Stimulated activated effector memory CD8-positive, alpha-beta T cell treated with anti-CD3 and anti-CD28 coated beads, Interleukin-12 subunit alpha, Interleukin-12 subunit beta, amount 100 ng/mL, for 72 hours (primary cell): ENCODE measurements around the gene TADA1.
"Not testable (repeated sequence)": the region's sequence is repeated elsewhere in the genome, so short reads cannot be mapped to it uniquely, and the experiment has no call there.

ENCODE experiments used
- ATAC-seq: fragments of 150-1000 bp; cut with Tn5 transposase; 2 replicates; pipeline ENCODE4 v1.10.0; 2021
- DNase-seq, 2 donors: peaks; one replicate each; pipeline ENCODE4 v3.0.0; 2021 to 2022; ENCODE audit warnings: low spot score in 2 of 2
- H3K27ac Mint-ChIP-seq: one replicate; pipeline ENCODE4 v1.8.0; 2022; ENCODE audit warnings: mild to moderate bottlenecking, mixed read lengths
- H3K36me3 Mint-ChIP-seq: one replicate; pipeline ENCODE4 v1.8.0; 2022; ENCODE audit warnings: mild to moderate bottlenecking, mixed read lengths
- H3K4me1 Mint-ChIP-seq: one replicate; pipeline ENCODE4 v1.8.0; 2022; ENCODE audit warnings: mixed read lengths
- H3K4me3 Mint-ChIP-seq: one replicate; pipeline ENCODE4 v1.8.0; 2022; ENCODE audit warnings: mild to moderate bottlenecking, mixed read lengths
- H3K9me3 Mint-ChIP-seq: one replicate; pipeline ENCODE4 v1.8.0; 2022; ENCODE audit warnings: mixed read lengths

Gene TADA1

GRCh38 chr1:166905900-166906299 is 29.8 kb upstream of the TADA1 start:
- H3K36me3 Mint-ChIP-seq, result no peaks in the 10 kb centered on the region
- no peak overlapping the region for H3K27ac Mint-ChIP-seq
- peaks cover 19% of the 10 kb centered on the region for H3K4me1 Mint-ChIP-seq
- peak overlapping the region; percentile 36 for H3K4me3 Mint-ChIP-seq
- H3K9me3 Mint-ChIP-seq, result no peaks in the 10 kb centered on the region
- ATAC-seq (peak; percentile 95), DNase-seq (no peak)

- Mint-ChIP-seq H3K4me3 (no peak overlapping the region), H3K27ac (no peak overlapping the region), H3K4me1 (peaks cover 16% of the 10 kb centered on the region), H3K36me3 (no peaks in the 10 kb centered on the region), H3K9me3 (no peaks in the 10 kb centered on the region)
- ATAC-seq, result no peak
- DNase-seq, result no peak
These were observed 29.1 kb upstream of the TADA1 start for GRCh38 chr1:166905136-166905535.

- no peak for ATAC-seq
- H3K9me3 Mint-ChIP-seq, result no peaks in the 10 kb centered on the region
- H3K36me3 Mint-ChIP-seq, result no peaks in the 10 kb centered on the region
- no peak overlapping the region for H3K4me3 Mint-ChIP-seq
- DNase-seq, result no peak
- no peak overlapping the region for H3K27ac Mint-ChIP-seq
- H3K4me1 Mint-ChIP-seq, result peaks cover 16% of the 10 kb centered on the region
These were observed 27.2 kb upstream of the TADA1 start for GRCh38 chr1:166903232-166903631.

- no peak overlapping the region for H3K4me3 Mint-ChIP-seq
- H3K27ac Mint-ChIP-seq, result no peak overlapping the region
- DNase-seq, result no peak
- H3K9me3 Mint-ChIP-seq, result no peaks in the 10 kb centered on the region
- H3K4me1 Mint-ChIP-seq, result peaks cover 16% of the 10 kb centered on the region
- no peak for ATAC-seq
- no peaks in the 10 kb centered on the region for H3K36me3 Mint-ChIP-seq
These were observed 26.2 kb upstream of the TADA1 start for GRCh38 chr1:166902279-166902678.

GRCh38 chr1:166900987-166901386 is 24.9 kb upstream of the TADA1 start:
- ATAC-seq, result no peak
- Mint-ChIP-seq H3K4me3 (no peak overlapping the region), H3K36me3 (no peaks in the 10 kb centered on the region), H3K9me3 (peaks cover 4% of the 10 kb centered on the region), H3K4me1 (peaks cover 9% of the 10 kb centered on the region), H3K27ac (no peak overlapping the region)
- DNase-seq, result no peak

GRCh38 chr1:166899769-166900168 is 23.7 kb upstream of the TADA1 start:
- ATAC-seq (no peak), DNase-seq (no peak)
- Mint-ChIP-seq H3K4me1 (no peaks in the 10 kb centered on the region), H3K36me3 (no peaks in the 10 kb centered on the region), H3K27ac (no peak overlapping the region), H3K4me3 (no peak overlapping the region), H3K9me3 (peaks cover 4% of the 10 kb centered on the region)

GRCh38 chr1:166895766-166896165 is 19.7 kb upstream of the TADA1 start:
- Mint-ChIP-seq H3K4me1 (no peaks in the 10 kb centered on the region), H3K9me3 (peaks cover 4% of the 10 kb centered on the region), H3K36me3 (no peaks in the 10 kb centered on the region), H3K4me3 (no peak overlapping the region), H3K27ac (no peak overlapping the region)
- DNase-seq, result no peak
- ATAC-seq, result no peak

GRCh38 chr1:166889776-166890175 is 13.7 kb upstream of the TADA1 start:
- no peak overlapping the region for H3K27ac Mint-ChIP-seq
- no peaks in the 10 kb centered on the region for H3K36me3 Mint-ChIP-seq
- DNase-seq (no peak), ATAC-seq (no peak)
- no peak overlapping the region for H3K4me3 Mint-ChIP-seq
- H3K9me3 Mint-ChIP-seq, result no peaks in the 10 kb centered on the region
- H3K4me1 Mint-ChIP-seq, result peaks cover 9% of the 10 kb centered on the region

GRCh38 chr1:166888373-166889111 is 12.5 kb upstream of the TADA1 start:
- Mint-ChIP-seq H3K9me3 (no peaks in the 10 kb centered on the region), H3K4me1 (peaks cover 13% of the 10 kb centered on the region), H3K27ac (no peak overlapping the region), H3K4me3 (no peak overlapping the region), H3K36me3 (no peaks in the 10 kb centered on the region)
- ATAC-seq (no peak), DNase-seq (no peak)

GRCh38 chr1:166884971-166885370 is 8.9 kb upstream of the TADA1 start:
- DNase-seq (no peak), ATAC-seq (peak; percentile 40)
- H3K36me3 Mint-ChIP-seq, result no peaks in the 10 kb centered on the region
- H3K4me3 Mint-ChIP-seq, result no peak overlapping the region
- H3K4me1 Mint-ChIP-seq, result peaks cover 13% of the 10 kb centered on the region
- no peaks in the 10 kb centered on the region for H3K9me3 Mint-ChIP-seq
- no peak overlapping the region for H3K27ac Mint-ChIP-seq

GRCh38 chr1:166884040-166884642 is 8.1 kb upstream of the TADA1 start:
- no peak overlapping the region for H3K27ac Mint-ChIP-seq
- no peaks in the 10 kb centered on the region for H3K9me3 Mint-ChIP-seq
- DNase-seq (peak in 1 of 2 donors; percentile 11), ATAC-seq (peak; percentile 78)
- peaks cover 13% of the 10 kb centered on the region for H3K4me1 Mint-ChIP-seq
- no peaks in the 10 kb centered on the region for H3K36me3 Mint-ChIP-seq
- peak overlapping the region; percentile 23 for H3K4me3 Mint-ChIP-seq

GRCh38 chr1:166882893-166883292 is 6.8 kb upstream of the TADA1 start:
- H3K4me3 Mint-ChIP-seq, result no peak overlapping the region
- no peak for DNase-seq
- no peaks in the 10 kb centered on the region for H3K36me3 Mint-ChIP-seq
- no peaks in the 10 kb centered on the region for H3K9me3 Mint-ChIP-seq
- peaks cover 13% of the 10 kb centered on the region for H3K4me1 Mint-ChIP-seq
- H3K27ac Mint-ChIP-seq, result no peak overlapping the region
- no peak for ATAC-seq

- not testable (repeated sequence) for H3K4me3 Mint-ChIP-seq
- H3K4me1 Mint-ChIP-seq, result peaks cover 22% of the 10 kb centered on the region
These were observed 2.3 kb upstream of the TADA1 start for GRCh38 chr1:166878173-166878917.

GRCh38 chr1:166876540-166876838 is 425 bp upstream of the TADA1 start:
- H3K4me3 Mint-ChIP-seq, result peak overlapping the region; percentile 88
- DNase-seq (no peak), ATAC-seq (peak; percentile 0)
- H3K9me3 Mint-ChIP-seq, result no peaks in the 10 kb centered on the region
- peaks cover 25% of the 10 kb centered on the region for H3K4me1 Mint-ChIP-seq
- H3K36me3 Mint-ChIP-seq, result peaks cover 14% of the 10 kb centered on the region
- peak overlapping the region; percentile 96 for H3K27ac Mint-ChIP-seq

More at GRCh38 chr1:166878173-166878917, 2.3 kb upstream of the TADA1 start:
- not testable (repeated sequence) for H3K27ac Mint-ChIP-seq, ATAC-seq, H3K36me3 Mint-ChIP-seq, DNase-seq, H3K9me3 Mint-ChIP-seq

GRCh38 chr1:166875302-166875733 is 746 bp downstream of the TADA1 start:
- Mint-ChIP-seq H3K9me3 (no peaks in the 10 kb centered on the region), H3K4me3 (peak overlapping the region; percentile 88), H3K4me1 (peaks cover 28% of the 10 kb centered on the region), H3K36me3 (peaks cover 14% of the 10 kb centered on the region), H3K27ac (peak overlapping the region; percentile 96)
- DNase-seq (no peak), ATAC-seq (no peak)

GRCh38 chr1:166874464-166874863 is 1.6 kb downstream of the TADA1 start:
- no peak for ATAC-seq
- peak overlapping the region; percentile 88 for H3K4me3 Mint-ChIP-seq

More at GRCh38 chr1:166874464-166874863, 1.6 kb downstream of the TADA1 start:
- Mint-ChIP-seq H3K9me3 (no peaks in the 10 kb centered on the region), H3K36me3 (peaks cover 14% of the 10 kb centered on the region), H3K27ac (no peak overlapping the region), H3K4me1 (peaks cover 33% of the 10 kb centered on the region)
- DNase-seq, result no peak
